Osteoblast (primary cell): ENCODE data around the gene PPP2R5E. TPM values are rescaled to one million over a fixed set of nuclear protein-coding genes. Genes with fewer than 3 reads are reported as not detected.
"Not testable (repeated sequence)": the region's sequence is repeated elsewhere in the genome, so short reads cannot be mapped to it uniquely, and the experiment has no call there.

Source experiments
- DNase-seq: peaks from one replicate; pipeline ENCODE4 v3.0.0; 2011; ENCODE audit warnings: low spot score, mixed read lengths; ENCODE audit not compliant: insufficient read length; ENCODE audit errors: missing footprints
- H2AFZ ChIP-seq: 2 replicates; pipeline ENCODE4 v1.6.0; 2011; ENCODE audit warnings: mild to moderate bottlenecking, low read length
- H3K27ac ChIP-seq: 2 replicates; pipeline ENCODE4 v1.5.1; 2011; ENCODE audit warnings: mild to moderate bottlenecking, low read depth, low read length, moderate library complexity
- H3K27me3 ChIP-seq: 2 replicates; pipeline ENCODE4 v1.6.0; 2012; ENCODE audit warnings: mild to moderate bottlenecking, control low read depth, inconsistent platforms, low read length, moderate library complexity; ENCODE audit not compliant: insufficient read depth
- H3K36me3 ChIP-seq: 2 replicates; pipeline ENCODE4 v1.5.1; 2011; ENCODE audit warnings: mild to moderate bottlenecking, low read length, control low read depth, moderate library complexity; ENCODE audit not compliant: insufficient read depth
- H3K4me1 ChIP-seq: 2 replicates; pipeline ENCODE4 v1.5.1; 2011; ENCODE audit warnings: mild to moderate bottlenecking, low read length, control low read depth, moderate library complexity; ENCODE audit not compliant: insufficient read depth
- H3K4me2 ChIP-seq: 2 replicates; pipeline ENCODE4 v1.6.0; 2011; ENCODE audit warnings: mild to moderate bottlenecking, low read length; ENCODE audit not compliant: insufficient read depth
- H3K4me3 ChIP-seq: fragments of 200-600 bp; sonication (generic); 3 replicates; pipeline ENCODE4 v1.5.1; 2012; ENCODE audit warnings: mild to moderate bottlenecking, low read length, inconsistent platforms; ENCODE audit not compliant: insufficient read depth
- H3K79me2 ChIP-seq: 2 replicates; pipeline ENCODE4 v1.6.0; 2012; ENCODE audit warnings: mild to moderate bottlenecking, low read length, control low read depth, inconsistent platforms; ENCODE audit not compliant: insufficient read depth
- H3K9me3 ChIP-seq: 2 replicates; pipeline ENCODE4 v1.5.1; 2011; ENCODE audit warnings: low read depth, low read length, control low read depth
- H4K20me1 ChIP-seq: 2 replicates; pipeline ENCODE4 v1.6.0; 2012; ENCODE audit warnings: mild to moderate bottlenecking, low read length, control low read depth; ENCODE audit not compliant: insufficient read depth
- total RNA-seq: library from RNA; depleted of rRNA; stranded (reverse); fragments of >200 nt; gene quantifications from 2 replicates; pipeline ENCODE4 v1.2.3, GENCODE V29; 2012
- TF ChIP-seq, protein P1 (sequence below): IDR thresholded peaks from 2 replicates; pipeline ENCODE4 v1.5.1; 2011; ENCODE audit warnings: mild to moderate bottlenecking, low read depth, low read length, moderate library complexity; ENCODE audit errors: extremely low read depth

PPP2R5E gene
- total RNA-seq, 1 donor, result 29.3 TPM

DNA sequence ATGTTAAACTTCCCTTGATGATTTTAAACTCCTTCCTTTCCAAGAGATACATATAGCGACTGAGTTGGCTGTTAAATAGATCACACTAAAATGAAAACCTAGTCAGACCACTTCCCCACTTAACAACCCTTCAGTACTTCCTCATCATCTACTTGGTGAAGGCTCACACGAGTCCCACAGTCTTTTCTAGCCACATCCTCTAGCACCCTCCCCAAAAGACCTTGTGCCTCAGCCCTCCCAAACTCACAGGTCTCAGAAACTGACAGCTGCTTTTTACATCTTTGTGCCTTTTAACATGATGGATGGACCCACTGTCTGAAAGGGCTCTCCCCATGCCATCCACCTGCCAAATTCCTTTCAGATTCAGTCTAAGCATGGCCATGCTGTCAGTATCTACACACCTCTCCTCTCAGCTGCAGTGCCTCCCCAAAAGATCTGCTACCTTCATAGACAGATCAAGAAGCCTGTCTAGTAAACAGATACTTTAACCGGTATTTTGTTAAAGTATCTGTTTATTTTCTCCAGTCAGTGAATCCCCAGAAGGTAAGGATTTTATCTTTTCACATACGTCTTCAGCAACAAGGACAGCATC is 159.3 kb downstream of the PPP2R5E start:
- Histone ChIP-seq H3K9me3 (no peaks in the 10 kb centered on the region), H3K4me3 (no peak overlapping the region), H3K4me1 (no peaks in the 10 kb centered on the region), H3K4me2 (no peak overlapping the region), H3K27ac (no peak overlapping the region), H2AFZ (no peak overlapping the region), H3K79me2 (no peaks in the 10 kb centered on the region), H3K27me3 (no peaks in the 10 kb centered on the region), H3K36me3 (peaks cover 48% of the 10 kb centered on the region), H4K20me1 (no peaks in the 10 kb centered on the region)
- DNase-seq, result no peak
- TF ChIP-seq, protein P1, sequence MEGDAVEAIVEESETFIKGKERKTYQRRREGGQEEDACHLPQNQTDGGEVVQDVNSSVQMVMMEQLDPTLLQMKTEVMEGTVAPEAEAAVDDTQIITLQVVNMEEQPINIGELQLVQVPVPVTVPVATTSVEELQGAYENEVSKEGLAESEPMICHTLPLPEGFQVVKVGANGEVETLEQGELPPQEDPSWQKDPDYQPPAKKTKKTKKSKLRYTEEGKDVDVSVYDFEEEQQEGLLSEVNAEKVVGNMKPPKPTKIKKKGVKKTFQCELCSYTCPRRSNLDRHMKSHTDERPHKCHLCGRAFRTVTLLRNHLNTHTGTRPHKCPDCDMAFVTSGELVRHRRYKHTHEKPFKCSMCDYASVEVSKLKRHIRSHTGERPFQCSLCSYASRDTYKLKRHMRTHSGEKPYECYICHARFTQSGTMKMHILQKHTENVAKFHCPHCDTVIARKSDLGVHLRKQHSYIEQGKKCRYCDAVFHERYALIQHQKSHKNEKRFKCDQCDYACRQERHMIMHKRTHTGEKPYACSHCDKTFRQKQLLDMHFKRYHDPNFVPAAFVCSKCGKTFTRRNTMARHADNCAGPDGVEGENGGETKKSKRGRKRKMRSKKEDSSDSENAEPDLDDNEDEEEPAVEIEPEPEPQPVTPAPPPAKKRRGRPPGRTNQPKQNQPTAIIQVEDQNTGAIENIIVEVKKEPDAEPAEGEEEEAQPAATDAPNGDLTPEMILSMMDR, result no peak

- H3K27me3 ChIP-seq, result no peaks in the 10 kb centered on the region
- no peaks in the 10 kb centered on the region for H3K4me1 ChIP-seq
- no peak overlapping the region for H3K4me3 ChIP-seq
- no peak overlapping the region for H3K27ac ChIP-seq
- H3K79me2 ChIP-seq, result no peaks in the 10 kb centered on the region
- no peaks in the 10 kb centered on the region for H3K9me3 ChIP-seq
- DNase-seq, result no peak
- H2AFZ ChIP-seq, result no peak overlapping the region
- H4K20me1 ChIP-seq, result no peaks in the 10 kb centered on the region
- H3K36me3 ChIP-seq, result peaks cover 26% of the 10 kb centered on the region
- no peak overlapping the region for H3K4me2 ChIP-seq
- TF ChIP-seq, protein P1, result no peak
Observed at GRCh38 chr14:63378444-63378843, 164.7 kb downstream of the PPP2R5E start.

- H4K20me1 ChIP-seq, result no peaks in the 10 kb centered on the region
- no peak overlapping the region for H2AFZ ChIP-seq
- no peaks in the 10 kb centered on the region for H3K27me3 ChIP-seq
- no peaks in the 10 kb centered on the region for H3K79me2 ChIP-seq
- H3K9me3 ChIP-seq, result no peaks in the 10 kb centered on the region
- no peak overlapping the region for H3K27ac ChIP-seq
- DNase-seq, result no peak
- TF ChIP-seq, protein P1, result no peak
- H3K4me1 ChIP-seq, result no peaks in the 10 kb centered on the region
- H3K36me3 ChIP-seq, result peaks cover 7% of the 10 kb centered on the region
- H3K4me2 ChIP-seq, result no peak overlapping the region
- no peak overlapping the region for H3K4me3 ChIP-seq
Observed at GRCh38 chr14:63375769-63376168, 167.4 kb downstream of the PPP2R5E start.

DNA sequence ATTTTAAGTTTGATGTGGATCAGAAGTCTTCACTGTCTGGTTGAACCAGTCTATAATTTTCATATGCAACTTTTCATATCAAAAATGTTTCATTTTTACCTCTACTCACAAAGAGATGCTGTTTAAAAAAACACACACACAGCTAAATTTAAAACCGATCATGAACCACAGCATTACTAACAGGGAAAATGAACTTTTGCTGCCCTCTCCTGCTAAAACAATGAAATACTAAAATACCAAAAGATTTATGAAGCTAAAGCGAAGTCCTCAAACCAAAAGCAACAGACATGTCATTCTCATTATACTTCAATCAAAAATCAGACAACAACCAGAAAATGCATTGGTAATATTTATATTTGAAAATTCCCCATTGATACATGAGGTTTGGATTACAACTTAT is 171.6 kb downstream of the PPP2R5E start:
- not testable (repeated sequence) for H3K79me2 ChIP-seq, DNase-seq, H4K20me1 ChIP-seq

More for the DNA sequence above, 171.6 kb downstream of the PPP2R5E start:
- not testable (repeated sequence) for H3K9me3 ChIP-seq, H3K4me3 ChIP-seq, H3K4me2 ChIP-seq, H3K27ac ChIP-seq, H2AFZ ChIP-seq, H3K27me3 ChIP-seq, H3K4me1 ChIP-seq, H3K36me3 ChIP-seq
